ENCODE measurements around the gene SDHAF2.
"Not testable (repeated sequence)": the region's sequence is repeated elsewhere in the genome, so short reads cannot be mapped to it uniquely, and the experiment has no call there.

SDHAF2 gene

GRCh38 chr11:61425367-61426131 lies 4.4 kb upstream of the SDHAF2 start:
- no peak for DNase-seq (ENCODE audit: low read depth)

- DNase-seq (ENCODE audit: low read depth), result peak; percentile 71
These were observed 606 bp upstream of the SDHAF2 start for GRCh38 chr11:61429346-61429690.

GRCh38 chr11:61430839-61431238 lies 915 bp downstream of the SDHAF2 start:
- DNase-seq (ENCODE audit: low read depth), result not testable (repeated sequence)

GRCh38 chr11:61437496-61437895 lies 7.6 kb downstream of the SDHAF2 start:
- DNase-seq (ENCODE audit: low read depth), result no peak

- DNase-seq (ENCODE audit: low read depth), result no peak
These were observed 9.7 kb downstream of the SDHAF2 start for GRCh38 chr11:61439615-61440014.

- no peak for DNase-seq (ENCODE audit: low read depth)
These were observed 12.7 kb downstream of the SDHAF2 start for GRCh38 chr11:61442616-61443015.

GRCh38 chr11:61445516-61445915 lies 15.6 kb downstream of the SDHAF2 start:
- no peak for DNase-seq (ENCODE audit: low read depth)

- DNase-seq (ENCODE audit: low read depth), result peak; percentile 81
These were observed 16.3 kb downstream of the SDHAF2 start for GRCh38 chr11:61446211-61446651.

- peak; percentile 3 for DNase-seq (ENCODE audit: low read depth)
These were observed 18.0 kb downstream of the SDHAF2 start for GRCh38 chr11:61447601-61448551.

GRCh38 chr11:61448552-61448927 lies 18.6 kb downstream of the SDHAF2 start:
- DNase-seq (ENCODE audit: low read depth), result no peak

GRCh38 chr11:61452825-61453224 lies 22.9 kb downstream of the SDHAF2 start:
- DNase-seq (ENCODE audit: low read depth), result no peak

- DNase-seq (ENCODE audit: low read depth), result no peak
These were observed 23.8 kb downstream of the SDHAF2 start for GRCh38 chr11:61453695-61454094.

- no peak for DNase-seq (ENCODE audit: low read depth)
These were observed 24.6 kb downstream of the SDHAF2 start for GRCh38 chr11:61454520-61454919.

GRCh38 chr11:61460474-61460881 lies 30.6 kb downstream of the SDHAF2 start:
- no peak for DNase-seq (ENCODE audit: low read depth)

- DNase-seq (ENCODE audit: low read depth), result no peak
These were observed 31.1 kb downstream of the SDHAF2 start for GRCh38 chr11:61460986-61461385.

- DNase-seq (ENCODE audit: low read depth), result not testable (repeated sequence)
These were observed 37.7 kb downstream of the SDHAF2 start for GRCh38 chr11:61467602-61468001.

- no peak for DNase-seq (ENCODE audit: low read depth)
These were observed 38.1 kb downstream of the SDHAF2 start for GRCh38 chr11:61468002-61468401.

- DNase-seq (ENCODE audit: low read depth), result no peak
These were observed 42.4 kb downstream of the SDHAF2 start for GRCh38 chr11:61472282-61472681.

GRCh38 chr11:61472868-61473267 lies 42.9 kb downstream of the SDHAF2 start:
- no peak for DNase-seq (ENCODE audit: low read depth)

- DNase-seq (ENCODE audit: low read depth), result no peak
These were observed 43.6 kb downstream of the SDHAF2 start for GRCh38 chr11:61473370-61474012.

GRCh38 chr11:61474013-61474643 lies 44.2 kb downstream of the SDHAF2 start:
- no peak for DNase-seq (ENCODE audit: low read depth)

- DNase-seq (ENCODE audit: low read depth), result no peak
These were observed 45.5 kb downstream of the SDHAF2 start for GRCh38 chr11:61475433-61475832.

Data from activated T-cell treated with anti-CD3 and anti-CD28 coated beads for 48 hours (primary cell).